ENCODE measurements around the gene HELZ. TPM values are rescaled to one million over a fixed set of nuclear protein-coding genes. Genes with fewer than 3 reads are reported as not detected.

The HELZ gene
- total RNA-seq, 1 experiment from 2014 or later: 49.8 TPM

DNA sequence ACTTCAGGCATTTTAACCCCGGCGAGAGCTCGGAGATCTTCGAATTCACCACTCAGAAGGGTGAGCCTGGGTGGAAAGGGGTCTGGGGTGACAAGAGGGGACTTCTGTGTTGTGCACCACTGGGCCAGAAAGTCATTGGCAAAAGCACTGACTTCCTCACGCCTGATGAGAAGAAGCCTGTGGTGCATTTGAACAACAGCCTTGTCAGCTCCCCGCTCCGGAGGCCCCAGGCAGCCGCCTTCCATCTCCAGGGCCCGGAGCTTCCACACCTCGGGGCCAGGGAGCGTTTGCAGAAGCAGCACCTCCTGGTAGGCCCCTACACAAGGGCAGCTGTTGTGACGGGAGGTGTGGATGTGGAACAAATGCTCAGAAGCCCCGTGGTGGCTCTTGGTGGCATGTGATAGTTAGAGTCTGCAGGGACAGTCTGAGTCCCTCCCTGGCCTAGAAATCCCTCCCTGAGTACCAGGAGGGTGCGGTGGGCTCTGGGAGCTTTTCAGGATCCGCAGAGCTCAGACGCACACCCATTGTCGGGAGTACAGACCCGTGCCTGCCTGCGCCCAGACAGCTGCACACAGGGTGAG, 190.9 kb downstream of the HELZ start:
- DNase-seq: peak; percentile 26

More for the DNA sequence above, 190.9 kb downstream of the HELZ start:
- no peak overlapping the region for H3K14ac ChIP-seq (ENCODE audit: insufficient read depth, low read length)
- no peak overlapping the region for H3K56ac ChIP-seq (ENCODE audit: insufficient read length, low read depth, low read length)
- no peaks in the 10 kb centered on the region for H3K23me2 ChIP-seq (ENCODE audit: insufficient read length, low read depth, low read length, poor library complexity, severe bottlenecking)
- Mint-ChIP-seq H3K27ac (no peak overlapping the region), H3K4me1 (peaks cover 0 to 3% of the 10 kb centered on the region in 2 experiments; a peak in 2 of 4 replicates), H3K9me3 (peaks cover 3 to 5% of the 10 kb centered on the region in 2 experiments; a peak in 4 of 5 replicates), H3K27me3 (ENCODE audit: low read depth) (peaks cover 1% of the 10 kb centered on the region; the same call in 1 of the 2 replicates), H3K36me3 (ENCODE audit: insufficient read depth in 1 of 3, low read depth in 3 of 3) (0 out of 7 replicates have a peak, but pooled peaks cover 0 to under 1% (median 0%) of the 10 kb centered on the region in 3 experiments), H3K4me3 (no peak overlapping the region)
- no peak overlapping the region for H4K8ac ChIP-seq (replicated peaks; ENCODE audit: insufficient read length, low read depth, low read length)
- H4K20me1 ChIP-seq (ENCODE audit: control insufficient read depth, insufficient read depth, insufficient read length): no peaks in the 10 kb centered on the region
- H3K9me3 ChIP-seq (ENCODE audit: control insufficient read depth, low read depth, low read length): no peaks in the 10 kb centered on the region
- TF ChIP-seq, protein P1, sequence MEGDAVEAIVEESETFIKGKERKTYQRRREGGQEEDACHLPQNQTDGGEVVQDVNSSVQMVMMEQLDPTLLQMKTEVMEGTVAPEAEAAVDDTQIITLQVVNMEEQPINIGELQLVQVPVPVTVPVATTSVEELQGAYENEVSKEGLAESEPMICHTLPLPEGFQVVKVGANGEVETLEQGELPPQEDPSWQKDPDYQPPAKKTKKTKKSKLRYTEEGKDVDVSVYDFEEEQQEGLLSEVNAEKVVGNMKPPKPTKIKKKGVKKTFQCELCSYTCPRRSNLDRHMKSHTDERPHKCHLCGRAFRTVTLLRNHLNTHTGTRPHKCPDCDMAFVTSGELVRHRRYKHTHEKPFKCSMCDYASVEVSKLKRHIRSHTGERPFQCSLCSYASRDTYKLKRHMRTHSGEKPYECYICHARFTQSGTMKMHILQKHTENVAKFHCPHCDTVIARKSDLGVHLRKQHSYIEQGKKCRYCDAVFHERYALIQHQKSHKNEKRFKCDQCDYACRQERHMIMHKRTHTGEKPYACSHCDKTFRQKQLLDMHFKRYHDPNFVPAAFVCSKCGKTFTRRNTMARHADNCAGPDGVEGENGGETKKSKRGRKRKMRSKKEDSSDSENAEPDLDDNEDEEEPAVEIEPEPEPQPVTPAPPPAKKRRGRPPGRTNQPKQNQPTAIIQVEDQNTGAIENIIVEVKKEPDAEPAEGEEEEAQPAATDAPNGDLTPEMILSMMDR (conservative IDR thresholded peaks at IDR 0.05): no peak
- no peak overlapping the region for H3T11ph ChIP-seq (ENCODE audit: low read length)
- no peak overlapping the region for H3K4me2 ChIP-seq (ENCODE audit: insufficient read depth, insufficient read length, low read length)
- H3K4me1 ChIP-seq (ENCODE audit: insufficient read depth, low read length): no peaks in the 10 kb centered on the region
- no peak overlapping the region for H3K23ac ChIP-seq (ENCODE audit: insufficient read length, low read depth, low read length)
- no peak overlapping the region for H2BK120ac ChIP-seq (ENCODE audit: low read depth, low read length, poor library complexity, severe bottlenecking)
- H2BK5ac ChIP-seq (ENCODE audit: insufficient read length, low read length): no peak overlapping the region
- H2AFZ ChIP-seq (ENCODE audit: low read length): no peak overlapping the region
- H2BK15ac ChIP-seq (ENCODE audit: low read depth, low read length): no peak overlapping the region
- no peak overlapping the region for H4K91ac ChIP-seq (ENCODE audit: insufficient read length, low read depth, low read length)
- no peak overlapping the region for H3K18ac ChIP-seq (ENCODE audit: insufficient read length, low read depth, low read length)
- H2AK5ac ChIP-seq (ENCODE audit: insufficient read length, low read length): no peak overlapping the region
- H3K79me1 ChIP-seq (ENCODE audit: insufficient read depth, low read depth, low read length, poor library complexity, severe bottlenecking): no peaks in the 10 kb centered on the region
- no peaks in the 10 kb centered on the region for H3K27me3 ChIP-seq (ENCODE audit: insufficient read depth, low read length)
- H3K4ac ChIP-seq (ENCODE audit: low read depth, low read length): no peak overlapping the region
- no peak overlapping the region for H4K5ac ChIP-seq (ENCODE audit: insufficient read length, low read depth, low read length)
- H3K79me2 ChIP-seq (ENCODE audit: insufficient read depth, low read length): no peaks in the 10 kb centered on the region
- H2BK20ac ChIP-seq (ENCODE audit: low read depth, low read length, poor library complexity, severe bottlenecking): no peak overlapping the region
- no peak overlapping the region for H3K27ac ChIP-seq (ENCODE audit: insufficient read length, low read depth, low read length)
- H2BK12ac ChIP-seq (ENCODE audit: insufficient read length, low read depth, low read length): no peak overlapping the region
- no CpG with 5 or more reads among the region's 19 CpGs for WGBS (ENCODE audit: extremely low coverage, insufficient read length, low lambda C conversion rate)
- no peak overlapping the region for H3K9ac ChIP-seq (ENCODE audit: extremely low read depth, insufficient read length, low read length)

All from H9 (cell line).